ENCODE measurements around the gene NHLRC3. TPM values are rescaled to one million over a fixed set of nuclear protein-coding genes. Genes with fewer than 3 reads are reported as not detected.

Gene NHLRC3
- total and polyA plus RNA-seq, 2 of the 8 experiments (the other 6 are each of a cell fraction or from before 2014, with no cell fraction given): 13.1 to 16.9 TPM

DNA sequence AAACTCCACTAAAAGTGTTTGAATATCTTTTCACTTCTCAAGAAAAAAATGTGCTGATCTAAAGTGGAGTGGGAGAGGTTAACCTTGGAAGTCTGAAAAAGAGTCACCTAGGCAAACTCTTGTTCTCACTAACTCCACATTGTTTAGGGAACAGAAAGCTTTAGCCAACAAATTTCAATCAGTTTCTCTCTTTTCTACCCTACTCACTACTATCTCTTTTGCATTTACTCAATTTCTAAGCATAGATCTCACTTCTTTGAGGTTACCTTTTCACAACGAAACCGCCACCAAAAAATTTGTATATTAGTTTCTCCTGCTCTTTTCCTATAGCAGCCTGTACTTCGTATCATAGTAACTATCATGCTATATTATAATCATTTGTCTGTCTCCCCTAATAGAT lies 6.3 kb downstream of the NHLRC3 start:
- no peaks in the 10 kb centered on the region; a peak in 1 of 8 replicates for H3K36me3 ChIP-seq (ENCODE audit: control insufficient read depth in 2 of 4, insufficient read depth in 4 of 4, low read length in 3 of 4)
- no peak for FAIRE-seq
- no peak overlapping the region for H4K8ac ChIP-seq (ENCODE audit: extremely low read depth, insufficient read depth, low read length)
- H3K4me3 ChIP-seq (ENCODE audit: extremely low read depth in 1 of 4, insufficient read depth in 2 of 4, low read depth in 3 of 4, low read length in 4 of 4): no peak overlapping the region
- no peak overlapping the region for H3K56ac ChIP-seq (replicated peaks; ENCODE audit: insufficient read length, low read depth, low read length)
- no peak overlapping the region for H3K9ac ChIP-seq (replicated peaks in 1 of 4; ENCODE audit: extremely low read depth in 1 of 4, low read depth in 3 of 4, low read length in 3 of 4)
- no peak overlapping the region for H3K4me2 ChIP-seq (ENCODE audit: insufficient read depth in 1 of 2, low read depth in 2 of 2, low read length in 2 of 2)
- H3K9me3 ChIP-seq (ENCODE audit: insufficient read depth in 2 of 2, low read depth in 1 of 2, low read length in 1 of 2): no peaks in the 10 kb centered on the region
- H2BK12ac ChIP-seq (ENCODE audit: low read depth, low read length): no peak overlapping the region
- no peak overlapping the region for H4K91ac ChIP-seq (replicated peaks; ENCODE audit: insufficient read length, low read length)
- 0 out of 4 replicates have a peak, but pooled peaks cover 0 to 1% of the 10 kb centered on the region in 2 experiments for H3K79me2 ChIP-seq (ENCODE audit: control insufficient read depth in 1 of 2, insufficient read depth in 2 of 2, low read length in 2 of 2)
- ChIA-PET POLR2A (ENCODE audit: partially characterized antibody) (interaction anchor here (1.4 kb wide), 1 partner anchor 9 kb away, joined by 3 read pairs; no protein-coding TSS in a partner anchor), CTCF (ENCODE audit: partially characterized antibody) (no interaction called here)
- H3K27me3 ChIP-seq (replicated peaks in 1 of 4; ENCODE audit: control insufficient read depth in 3 of 4, extremely low read depth in 1 of 4, insufficient read depth in 3 of 4, low read length in 3 of 4): no peaks in the 10 kb centered on the region
- H2AFZ ChIP-seq (ENCODE audit: low read length): no peak overlapping the region
- H4K20me1 ChIP-seq (replicated peaks in 1 of 2; ENCODE audit: control insufficient read depth in 1 of 2, insufficient read depth in 2 of 2, low read length in 2 of 2): no peaks in the 10 kb centered on the region
- no peak overlapping the region for H3K14ac ChIP-seq (ENCODE audit: insufficient read length)
- H3K27ac ChIP-seq (ENCODE audit: low read depth, low read length): no peak overlapping the region
- no peak overlapping the region for H3K18ac ChIP-seq (ENCODE audit: extremely low read depth, low read length)
- no peak overlapping the region for H2BK20ac ChIP-seq (ENCODE audit: low read length)
- TF ChIP-seq CBX8 (IDR thresholded peaks at IDR 0.05; ENCODE audit: borderline replicate concordance, low read depth, low read length) (no peak), CHD2 (IDR thresholded peaks at IDR 0.05; ENCODE audit: low read length) (no peak), KDM5A (IDR thresholded peaks at IDR 0.05; ENCODE audit: low read length) (no peak), PHF8 (conservative IDR thresholded peaks at IDR 0.05; ENCODE audit: low read depth, low read length) (no peak), EP300 (IDR thresholded peaks at IDR 0.05; ENCODE audit: borderline replicate concordance in 1 of 2, low read depth in 2 of 2, low read length in 2 of 2) (no peak), BRCA1 (IDR thresholded peaks at IDR 0.05; ENCODE audit: low read depth, low read length) (no peak), MAFK (IDR thresholded peaks at IDR 0.05; ENCODE audit: low read depth, low read length) (no peak), POU5F1 (IDR thresholded peaks at IDR 0.05; ENCODE audit: low read depth, low read length) (no peak), FOSL1 (IDR thresholded peaks at IDR 0.05; ENCODE audit: insufficient read depth, low read depth, low read length) (no peak), CREB1 (IDR thresholded peaks at IDR 0.05) (no peak)
- TF ChIP-seq, protein P1, sequence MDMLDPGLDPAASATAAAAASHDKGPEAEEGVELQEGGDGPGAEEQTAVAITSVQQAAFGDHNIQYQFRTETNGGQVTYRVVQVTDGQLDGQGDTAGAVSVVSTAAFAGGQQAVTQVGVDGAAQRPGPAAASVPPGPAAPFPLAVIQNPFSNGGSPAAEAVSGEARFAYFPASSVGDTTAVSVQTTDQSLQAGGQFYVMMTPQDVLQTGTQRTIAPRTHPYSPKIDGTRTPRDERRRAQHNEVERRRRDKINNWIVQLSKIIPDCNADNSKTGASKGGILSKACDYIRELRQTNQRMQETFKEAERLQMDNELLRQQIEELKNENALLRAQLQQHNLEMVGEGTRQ (IDR thresholded peaks at IDR 0.05; ENCODE audit: low read length): no peak
- H2BK5ac ChIP-seq (ENCODE audit: low read depth, low read length): no peak overlapping the region
- H2BK120ac ChIP-seq (replicated peaks; ENCODE audit: low read depth, low read length): no peak overlapping the region
- H2BK15ac ChIP-seq (ENCODE audit: low read length): no peak overlapping the region
- H3K23me2 ChIP-seq (ENCODE audit: low read depth, low read length): no peaks in the 10 kb centered on the region; the same call in 1 of the 2 replicates
- H3K4ac ChIP-seq (replicated peaks; ENCODE audit: insufficient read length, low read depth, low read length): no peak overlapping the region
- H3K4me1 ChIP-seq (replicated peaks in 1 of 4; ENCODE audit: control insufficient read depth in 3 of 4, insufficient read depth in 4 of 4, low read length in 3 of 4): peaks cover 0 to 6% (median 1%) of the 10 kb centered on the region in 4 experiments; a peak in 2 of 7 replicates
- no peak overlapping the region for H4K5ac ChIP-seq (ENCODE audit: insufficient read length, low read depth, low read length)
- WGBS, 2 experiments (ENCODE audit: extremely low coverage in 1 of 2, insufficient coverage in 1 of 2, insufficient read length in 1 of 2, insufficient replicate concordance in 2 of 2, low coverage in 1 of 2, low lambda C conversion rate in 2 of 2, missing lambda C conversion rate in 1 of 2): 95% methylated on average over 3 of the region's 3 CpGs; no CpG with 5 or more reads in 1 of the 2 experiments
- no peak overlapping the region for H3K23ac ChIP-seq (ENCODE audit: insufficient read length)
- no peak overlapping the region for H2AK5ac ChIP-seq (ENCODE audit: low read depth, low read length)
- no peaks in the 10 kb centered on the region for H3K79me1 ChIP-seq (ENCODE audit: low read depth, low read length)
- DNase-seq (ENCODE audit: low read depth in 1 of 2, low spot score in 2 of 2): no peak
